C4-2B (cell line): ENCODE results near the gene FOXK2.
A peak's percentile ranks its signal among the peaks of the same experiment; 100 is the strongest.
"Not testable (repeated sequence)": the region's sequence is repeated elsewhere in the genome, so short reads cannot be mapped to it uniquely, and the experiment has no call there.

ENCODE experiments used
- H3K27ac ChIP-seq: fragments of 450-650 bp; 2 replicates; pipeline ENCODE4 v1.5.1; 2017
- CTCF ChIP-seq: fragments of 450-650 bp; conservative IDR thresholded peaks from 2 replicates; pipeline ENCODE4 v1.5.1; 2017; ENCODE audit warnings: mild to moderate bottlenecking
- ZFX ChIP-seq: fragments of 450-650 bp; IDR thresholded peaks from 2 replicates; pipeline ENCODE4 v1.6.1; 2017

Gene FOXK2

GRCh38 chr17:82528484-82529265 is 9.1 kb downstream of the FOXK2 start:
- peak overlapping the region; percentile 50 for H3K27ac ChIP-seq
- TF ChIP-seq CTCF: peak; percentile 84
- no peak for TF ChIP-seq ZFX

GRCh38 chr17:82529914-82530300 is 10.4 kb downstream of the FOXK2 start:
- TF ChIP-seq ZFX: no peak
- no peak for TF ChIP-seq CTCF
- no peak overlapping the region for H3K27ac ChIP-seq

DNA sequence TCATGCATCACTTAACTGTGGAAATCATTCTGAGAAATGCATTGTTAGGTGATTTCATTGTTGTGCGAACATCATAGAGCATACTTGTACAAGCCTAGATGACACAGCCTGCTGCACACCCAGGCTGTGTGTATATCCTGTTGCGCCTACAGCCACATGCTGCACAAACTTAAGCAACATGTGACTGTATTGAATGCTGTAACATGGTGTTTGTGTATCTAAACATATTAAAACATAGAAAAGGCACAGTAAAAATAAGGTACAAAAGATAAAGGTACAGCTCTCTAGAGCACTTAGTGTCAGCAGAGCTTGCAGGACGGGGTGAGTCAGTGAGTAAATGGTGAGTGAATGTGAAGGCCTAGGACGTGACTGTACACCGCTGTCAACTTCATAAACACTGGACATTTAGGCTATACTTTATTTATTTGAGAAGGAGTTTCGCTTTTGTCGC is 11.9 kb downstream of the FOXK2 start:
- no peak overlapping the region for H3K27ac ChIP-seq

DNA sequence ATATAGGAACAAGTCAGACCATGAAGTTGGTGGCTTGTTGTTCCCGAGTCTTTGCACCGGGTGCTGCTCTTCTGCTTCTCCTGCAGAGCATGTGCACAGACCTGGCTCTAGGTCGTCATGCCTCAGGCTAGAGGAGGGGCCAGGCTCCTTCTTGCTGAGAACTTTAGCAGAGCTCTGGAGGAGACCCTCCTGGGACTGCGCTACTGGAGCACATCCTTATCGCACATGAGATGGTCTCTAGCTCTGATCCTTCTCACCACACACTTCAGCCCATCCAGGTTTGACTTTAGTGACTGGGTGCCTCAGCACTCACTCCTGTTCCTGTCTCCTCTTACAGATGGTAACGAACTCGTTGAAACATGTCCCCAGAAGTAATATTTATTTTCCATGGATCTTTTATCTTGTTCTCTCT is 14.9 kb downstream of the FOXK2 start:
- TF ChIP-seq ZFX (no peak), CTCF (no peak)
- peak overlapping the region; percentile 12 for H3K27ac ChIP-seq

More for the DNA sequence above, 11.9 kb downstream of the FOXK2 start:
- TF ChIP-seq CTCF (no peak), ZFX (no peak)

GRCh38 chr17:82536512-82537201 is 17.1 kb downstream of the FOXK2 start:
- TF ChIP-seq CTCF (no peak), ZFX (no peak)
- 0 out of 2 replicates have a peak overlapping the region, but pooled peaks have one; percentile 5 for H3K27ac ChIP-seq

- H3K27ac ChIP-seq: not testable (repeated sequence)
Measured at GRCh38 chr17:82537228-82537627, 17.7 kb downstream of the FOXK2 start.

DNA sequence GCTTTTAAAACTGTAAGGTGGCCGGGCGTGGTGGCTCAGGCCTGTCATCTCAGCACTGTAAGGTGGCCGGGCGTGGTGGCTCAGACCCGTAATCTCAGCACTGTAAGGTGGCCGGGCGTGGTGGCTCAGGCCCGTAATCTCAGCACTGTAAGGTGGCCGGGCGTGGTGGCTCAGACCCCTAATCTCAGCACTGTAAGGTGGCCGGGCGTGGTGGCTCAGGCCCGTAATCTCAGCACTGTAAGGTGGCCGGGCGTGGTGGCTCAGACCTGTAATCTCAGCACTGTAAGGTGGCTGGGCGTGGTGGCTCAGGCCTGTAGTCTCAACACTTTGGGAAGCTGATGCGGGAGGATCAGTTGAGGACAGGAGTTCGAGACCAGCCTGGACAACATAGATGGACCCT is 19.5 kb downstream of the FOXK2 start:
- H3K27ac ChIP-seq: not testable (repeated sequence)

- TF ChIP-seq ZFX: no peak
- TF ChIP-seq CTCF: no peak
- no peak overlapping the region for H3K27ac ChIP-seq
Measured at GRCh38 chr17:82542439-82542838, 22.9 kb downstream of the FOXK2 start.
